Epithelial cell of proximal tubule (primary cell): ENCODE measurements around the gene FAM47B. TPM values are rescaled to one million over a fixed set of nuclear protein-coding genes. Genes with fewer than 3 reads are reported as not detected.

Experiments used
- DNase-seq: peaks from one replicate; pipeline ENCODE4 v3.0.0-alpha.2; 2011; ENCODE audit warnings: low read depth
- H3K4me3 ChIP-seq: 2 replicates; pipeline ENCODE4 v1.5.1; 2011; ENCODE audit warnings: low read depth, mild to moderate bottlenecking, low read length
- CTCF ChIP-seq: conservative IDR thresholded peaks from 2 replicates; pipeline ENCODE4 v1.5.1; 2012; ENCODE audit warnings: low read depth, mild to moderate bottlenecking, low read length
- total RNA-seq: library from RNA; depleted of rRNA; stranded (reverse); fragments of >200 nt; gene quantifications from 2 replicates; pipeline ENCODE4 v1.2.3, GENCODE V29; 2015

Gene FAM47B
- total RNA-seq, 1 donor from 2014 or later = not detected

GRCh38 chrX:34917146-34917545 is 25.4 kb upstream of the FAM47B start:
- no peak for TF ChIP-seq CTCF
- H3K4me3 ChIP-seq = no peak overlapping the region
- DNase-seq = no peak

GRCh38 chrX:34918091-34918736 is 24.4 kb upstream of the FAM47B start:
- TF ChIP-seq CTCF = no peak
- no peak overlapping the region for H3K4me3 ChIP-seq
- peak; percentile 30 for DNase-seq

GRCh38 chrX:34918856-34919255 is 23.7 kb upstream of the FAM47B start:
- no peak overlapping the region for H3K4me3 ChIP-seq
- TF ChIP-seq CTCF = peak; percentile 64
- DNase-seq = no peak

GRCh38 chrX:34927866-34928265 is 14.7 kb upstream of the FAM47B start:
- no peak for TF ChIP-seq CTCF
- no peak for DNase-seq
- no peak overlapping the region for H3K4me3 ChIP-seq

- no peak for TF ChIP-seq CTCF
- no peak for DNase-seq
- H3K4me3 ChIP-seq = no peak overlapping the region
Measured at GRCh38 chrX:34943235-34943634, 639 bp downstream of the FAM47B start.

GRCh38 chrX:34956916-34957315 is 14.3 kb downstream of the FAM47B start:
- peak; percentile 22 for DNase-seq
- no peak for TF ChIP-seq CTCF
- no peak overlapping the region for H3K4me3 ChIP-seq

GRCh38 chrX:34961662-34962061 is 19.1 kb downstream of the FAM47B start:
- no peak overlapping the region for H3K4me3 ChIP-seq
- no peak for TF ChIP-seq CTCF
- no peak for DNase-seq
